H1 (cell line): Measurements from ENCODE around the gene DLST. TPM values are rescaled to one million over a fixed set of nuclear protein-coding genes. Genes with fewer than 3 reads are reported as not detected.

Source experiments
- CTCF ChIA-PET: fragments of 300-600 bp; sonication (Branson Sonifier 250); formaldehyde crosslinking; loops from one replicate; lab custom pipeline; 2021; ENCODE audit not compliant: partially characterized antibody; lab: Charles Lee
- POLR2A ChIA-PET: fragments of 300-600 bp; sonication (Branson Sonifier 250); formaldehyde crosslinking; loops from one replicate; lab custom pipeline; 2021; ENCODE audit warnings: inconsistent platforms; ENCODE audit not compliant: partially characterized antibody; lab: Charles Lee
- DNase-seq, 2 experiments: peaks; one replicate each; pipeline versions ENCODE4 v3.0.0 to v3.0.0-alpha.2; 2010 to 2022; ENCODE audit warnings: low spot score in 2 of 2, low read depth in 1 of 2, mixed read lengths in 1 of 2
- FAIRE-seq: peaks from 2 replicates; lab custom pipeline; 2011; peaks lifted over from hg19 to GRCh38; lab: Jason Lieb, UNC
- H2AFZ ChIP-seq: 2 replicates; pipeline ENCODE4 v1.8.1; 2012; ENCODE audit warnings: low read length, inconsistent platforms
- H2AK5ac ChIP-seq: 2 replicates; pipeline ENCODE4 v1.6.1; 2013; ENCODE audit warnings: low read depth, low read length
- H2BK120ac ChIP-seq: replicated peaks from 2 replicates; pipeline ENCODE3; 2013; ENCODE audit warnings: low read depth, low read length, inconsistent platforms
- H2BK12ac ChIP-seq: 2 replicates; pipeline ENCODE4 v1.6.1; 2013; ENCODE audit warnings: low read depth, low read length
- H2BK15ac ChIP-seq: 2 replicates; pipeline ENCODE4 v1.6.1; 2013; ENCODE audit warnings: low read length
- H2BK20ac ChIP-seq: 2 replicates; pipeline ENCODE4 v1.6.1; 2013; ENCODE audit warnings: low read length
- H2BK5ac ChIP-seq: 2 replicates; pipeline ENCODE4 v1.6.1; 2013; ENCODE audit warnings: low read depth, low read length
- H3K14ac ChIP-seq: 2 replicates; pipeline ENCODE4 v1.6.1; 2013; ENCODE audit warnings: inconsistent platforms; ENCODE audit not compliant: insufficient read length
- H3K18ac ChIP-seq: 2 replicates; pipeline ENCODE4 v1.6.1; 2013; ENCODE audit warnings: low read length; ENCODE audit errors: extremely low read depth
- H3K23ac ChIP-seq: 2 replicates; pipeline ENCODE4 v1.6.1; 2013; ENCODE audit warnings: inconsistent platforms; ENCODE audit not compliant: insufficient read length
- H3K23me2 ChIP-seq: 2 replicates; pipeline ENCODE4 v1.6.1; 2013; ENCODE audit warnings: low read depth, low read length
- H3K27ac ChIP-seq: 2 replicates; pipeline ENCODE4 v1.6.1; 2011; ENCODE audit warnings: low read depth, low read length, inconsistent platforms
- H3K27me3 ChIP-seq, 4 experiments: replicated peaks in 1 of 4; 1 replicate in 1 of 4; 2 replicates in 3 of 4; pipeline versions ENCODE4 v1.6.1 to v1.8.1; 2011 to 2013; ENCODE audit warnings: low read length in 3 of 4, mild to moderate bottlenecking in 3 of 4, inconsistent platforms in 2 of 4, mixed read lengths in 2 of 4, moderate library complexity in 1 of 4; ENCODE audit not compliant: control insufficient read depth in 3 of 4, insufficient read depth in 3 of 4; ENCODE audit errors: extremely low read depth in 1 of 4
- H3K36me3 ChIP-seq, 4 experiments: 2 replicates each; pipeline versions ENCODE4 v1.6.1 to v1.8.1; 2011 to 2013; ENCODE audit warnings: mild to moderate bottlenecking in 4 of 4, low read length in 3 of 4, moderate library complexity in 2 of 4, control low read depth in 1 of 4, inconsistent platforms in 1 of 4; ENCODE audit not compliant: insufficient read depth in 4 of 4, control insufficient read depth in 2 of 4
- H3K4ac ChIP-seq: replicated peaks from 2 replicates; pipeline ENCODE3; 2013; ENCODE audit warnings: low read length, low read depth, mixed read lengths, inconsistent platforms; ENCODE audit not compliant: insufficient read length
- H3K4me1 ChIP-seq, 4 experiments: replicated peaks in 1 of 4; 1 replicate in 1 of 4; 2 replicates in 3 of 4; pipeline versions ENCODE4 v1.6.1 to v1.8.1; 2011 to 2013; ENCODE audit warnings: low read length in 3 of 4, inconsistent platforms in 2 of 4, mixed read lengths in 1 of 4; ENCODE audit not compliant: insufficient read depth in 4 of 4, control insufficient read depth in 3 of 4
- H3K4me2 ChIP-seq, 2 experiments: 2 replicates each; pipeline versions ENCODE4 v1.6.1 to v1.8.1; 2011 to 2013; ENCODE audit warnings: low read depth in 2 of 2, low read length in 2 of 2, control low read depth in 1 of 2, inconsistent platforms in 1 of 2, mild to moderate bottlenecking in 1 of 2; ENCODE audit not compliant: insufficient read depth in 1 of 2
- H3K4me3 ChIP-seq, 4 experiments: fragments of 200-600, 300-600 bp in 1 of 4; sonication (generic), shearing (Covaris generic), sonication (Bioruptor Twin) in 1 of 4; 2 replicates each; pipeline versions ENCODE4 v1.5.1 to v1.8.1; 2011 to 2016; ENCODE audit warnings: low read length in 4 of 4, low read depth in 3 of 4, control low read depth in 2 of 4, inconsistent platforms in 2 of 4, mild to moderate bottlenecking in 2 of 4, mixed read lengths in 1 of 4, moderate library complexity in 1 of 4; ENCODE audit not compliant: insufficient read depth in 2 of 4; ENCODE audit errors: extremely low read depth in 1 of 4
- H3K56ac ChIP-seq: replicated peaks from 2 replicates; pipeline ENCODE3; 2013; ENCODE audit warnings: low read depth, mild to moderate bottlenecking, mixed read lengths, low read length, inconsistent platforms; ENCODE audit not compliant: insufficient read length
- H3K79me1 ChIP-seq: 2 replicates; pipeline ENCODE4 v1.6.1; 2013; ENCODE audit warnings: low read depth, low read length, control low read depth
- H3K79me2 ChIP-seq, 2 experiments: 2 replicates each; pipeline versions ENCODE4 v1.6.1 to v1.8.1; 2012 to 2013; ENCODE audit warnings: low read length in 2 of 2, mild to moderate bottlenecking in 2 of 2, inconsistent platforms in 1 of 2; ENCODE audit not compliant: insufficient read depth in 2 of 2, control insufficient read depth in 1 of 2
- H3K9ac ChIP-seq, 4 experiments: replicated peaks in 1 of 4; 1 replicate in 1 of 4; 2 replicates in 3 of 4; pipeline versions ENCODE4 v1.6.1 to v1.8.1; 2011 to 2013; ENCODE audit warnings: low read depth in 3 of 4, low read length in 3 of 4, control low read depth in 2 of 4, mild to moderate bottlenecking in 2 of 4, moderate library complexity in 2 of 4, inconsistent platforms in 1 of 4; ENCODE audit errors: extremely low read depth in 1 of 4
- H3K9me3 ChIP-seq, 2 experiments: 2 replicates each; pipeline versions ENCODE4 v1.6.1 to v1.8.1; 2012 to 2013; ENCODE audit warnings: mild to moderate bottlenecking in 2 of 2, moderate library complexity in 2 of 2, control low read depth in 1 of 2, inconsistent platforms in 1 of 2, low read depth in 1 of 2, low read length in 1 of 2, mixed read lengths in 1 of 2; ENCODE audit not compliant: insufficient read depth in 2 of 2
- H4K20me1 ChIP-seq, 2 experiments: replicated peaks in 1 of 2; 2 replicates each; pipeline versions ENCODE3 to v1.8.1; 2011 to 2013; ENCODE audit warnings: inconsistent platforms in 2 of 2, low read length in 2 of 2, mild to moderate bottlenecking in 1 of 2; ENCODE audit not compliant: insufficient read depth in 2 of 2, control insufficient read depth in 1 of 2
- H4K5ac ChIP-seq: 2 replicates; pipeline ENCODE4 v1.6.1; 2013; ENCODE audit warnings: low read length, low read depth, mixed read lengths, inconsistent platforms; ENCODE audit not compliant: insufficient read length
- H4K8ac ChIP-seq: 2 replicates; pipeline ENCODE4 v1.8.0; 2013; ENCODE audit warnings: mild to moderate bottlenecking, moderate library complexity, low read length, inconsistent platforms; ENCODE audit not compliant: insufficient read depth; ENCODE audit errors: extremely low read depth
- H4K91ac ChIP-seq: replicated peaks from 2 replicates; pipeline ENCODE3; 2013; ENCODE audit warnings: low read length, mixed read lengths, inconsistent platforms; ENCODE audit not compliant: insufficient read length
- SIX5 ChIP-seq: IDR thresholded peaks from 2 replicates; pipeline ENCODE4 v1.6.1; 2011; ENCODE audit warnings: mild to moderate bottlenecking, low read depth, low read length
- WGBS, 2 experiments: shearing (Covaris generic) in 1 of 2; methylation state at CpG; one replicate each; pipeline versions ENCODE4 v1.1.6 to v1.1.7; 2013 to 2015; ENCODE audit warnings: low lambda C conversion rate in 2 of 2, mixed read lengths in 2 of 2, inconsistent platforms in 1 of 2, low coverage in 1 of 2, missing lambda C conversion rate in 1 of 2; ENCODE audit not compliant: insufficient replicate concordance in 2 of 2, insufficient coverage in 1 of 2, insufficient read length in 1 of 2; ENCODE audit errors: extremely low coverage in 1 of 2, missing lambda C conversion rate in 1 of 2; 5-methylcytosine and 5-hydroxymethylcytosine counted together
- polyA plus RNA-seq, 7 experiments: library from polyadenylated mRNA; depleted of rRNA in 3 of 7; stranded (reverse) in 5 of 7; unstranded in 2 of 7; fragments of >200 nt in 5 of 7; fragments of 200-250 nt in 2 of 7; gene quantifications; 1 replicate in 5 of 7; 2 replicates in 1 of 7; 4 replicates in 1 of 7; pipeline versions ENCODE4 v1.2.1 to v1.2.3, GENCODE V29; 2011 to 2013; ENCODE audit warnings: missing spikeins in 2 of 7, mixed read lengths in 2 of 7
- total RNA-seq: library from RNA; stranded (reverse); fragmentation: NEBNext Ultra II Directional; extraction: Animal tissue kit (Norgen Biotek cat#: 25700); gene quantifications from 2 replicates; pipeline ENCODE4 v1.2.1, GENCODE V29; 2021

The DLST gene
- total and polyA plus RNA-seq, 2 of the 8 experiments (the other 6 are each of a cell fraction or from before 2014, with no cell fraction given): 96.5 to 117 TPM

DNA sequence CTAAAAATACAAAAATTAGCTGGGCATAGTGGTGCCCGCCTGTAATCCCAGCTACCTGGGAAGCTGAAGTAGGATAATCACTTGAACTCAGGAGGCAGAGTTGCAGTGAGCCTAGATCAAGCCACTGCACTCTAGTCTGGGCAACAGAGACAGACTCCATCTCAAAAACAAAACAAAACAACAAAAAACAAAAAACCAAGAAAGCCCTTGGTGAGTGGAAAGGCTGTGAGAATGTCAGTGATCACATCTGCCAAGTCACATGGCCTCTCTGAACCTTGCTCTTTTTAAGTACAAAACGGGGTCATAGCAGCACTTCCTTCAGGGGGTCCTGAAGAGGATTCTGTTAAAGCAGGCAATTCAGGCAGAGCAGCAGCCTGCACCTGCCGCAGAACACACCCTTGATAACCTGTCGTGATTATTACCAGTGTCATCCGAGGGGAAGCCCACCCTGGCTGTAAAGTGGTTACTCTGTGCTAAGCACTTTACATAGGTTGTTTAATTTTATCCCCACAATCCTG is 31.7 kb downstream of the DLST start:
- WGBS, 2 experiments: 86% methylated on average over 5 of the region's 5 CpGs; no CpG with 5 or more reads in 1 of the 2 experiments
- POLR2A ChIA-PET: no interaction called here

More for the DNA sequence above, 31.7 kb downstream of the DLST start:
- no peak overlapping the region for H2AFZ ChIP-seq
- H2BK5ac ChIP-seq: no peak overlapping the region
- FAIRE-seq: no peak
- H2BK20ac ChIP-seq: no peak overlapping the region
- no peak overlapping the region for H3K4me3 ChIP-seq
- no peak overlapping the region for H2BK120ac ChIP-seq
- CTCF ChIA-PET: interaction anchor here (0.6 to 8.9 kb wide), 5 partner anchors 8 to 218 kb away, joined by 3 to 98 read pairs (median 8); partner anchors contain the start of gene RPS6KL1
- H3K27me3 ChIP-seq: no peaks in the 10 kb centered on the region
- no peak overlapping the region for H3K27ac ChIP-seq
- H3K4me2 ChIP-seq: no peak overlapping the region
- no peak overlapping the region for H3K4ac ChIP-seq
- H3K79me1 ChIP-seq: no peaks in the 10 kb centered on the region
- H2BK12ac ChIP-seq: no peak overlapping the region
- H3K14ac ChIP-seq: no peak overlapping the region
- H3K4me1 ChIP-seq: no peaks in the 10 kb centered on the region; a peak in 2 of 7 replicates
- no peaks in the 10 kb centered on the region for H4K20me1 ChIP-seq
- H3K56ac ChIP-seq: no peak overlapping the region
- H4K91ac ChIP-seq: no peak overlapping the region
- H3K36me3 ChIP-seq: no peaks in the 10 kb centered on the region
- no peak overlapping the region for H4K8ac ChIP-seq
- H3K9me3 ChIP-seq: no peaks in the 10 kb centered on the region
- H3K18ac ChIP-seq: no peak overlapping the region
- no peak for TF ChIP-seq SIX5
- TF ChIP-seq, all 59 proteins: peak for 0
- no peak overlapping the region for H2BK15ac ChIP-seq
- H4K5ac ChIP-seq: no peak overlapping the region
- no peaks in the 10 kb centered on the region for H3K23me2 ChIP-seq
- no peak overlapping the region for H2AK5ac ChIP-seq
- no peak for DNase-seq
- H3K79me2 ChIP-seq: no peaks in the 10 kb centered on the region
- no peak overlapping the region for H3K23ac ChIP-seq
- H3K9ac ChIP-seq: no peak overlapping the region
